ENCODE measurements around the gene C1orf159. TPM values are rescaled to one million over a fixed set of nuclear protein-coding genes. Genes with fewer than 3 reads are reported as not detected.

Gene C1orf159
- total RNA-seq, 2 donors from 2014 or later, result 23.1 to 29.5 TPM

- H3K4me3 Mint-ChIP-seq, result no peak overlapping the region
- no peaks in the 10 kb centered on the region for H3K36me3 Mint-ChIP-seq (ENCODE audit: low read depth)
- no peak for DNase-seq
- Histone ChIP-seq H3K27me3 (ENCODE audit: control insufficient read depth, insufficient read depth, low read length, poor library complexity, severe bottlenecking) (peaks cover 35% of the 10 kb centered on the region), H3K27ac (ENCODE audit: low read depth, low read length) (no peak overlapping the region), H3K4me1 (ENCODE audit: control insufficient read depth, insufficient read depth, low read length) (no peaks in the 10 kb centered on the region), H3K9me3 (ENCODE audit: control insufficient read depth, low read length) (no peaks in the 10 kb centered on the region), H3K9ac (ENCODE audit: extremely low read depth, low read length, poor library complexity, severe bottlenecking) (no peak overlapping the region), H3K36me3 (ENCODE audit: control insufficient read depth, insufficient read depth, low read length) (no peaks in the 10 kb centered on the region), H3K4me3 (ENCODE audit: low read length) (no peak overlapping the region)
- TF ChIP-seq CTCF (conservative IDR thresholded peaks at IDR 0.05), result no peak
- no peak overlapping the region for H3K27ac Mint-ChIP-seq
- H3K4me1 Mint-ChIP-seq, result no peaks in the 10 kb centered on the region
- no peaks in the 10 kb centered on the region for H3K9me3 Mint-ChIP-seq
- H3K27me3 Mint-ChIP-seq (ENCODE audit: insufficient read depth), result peaks cover 29% of the 10 kb centered on the region
- 87 to 88% methylated on average over 11 to 28 of the region's 28 CpGs for WGBS, 2 experiments (ENCODE audit: insufficient coverage in 1 of 2, insufficient read length in 1 of 2)
These were observed 42.8 kb downstream of the C1orf159 start for GRCh38 chr1:1072849-1073742.

DNA sequence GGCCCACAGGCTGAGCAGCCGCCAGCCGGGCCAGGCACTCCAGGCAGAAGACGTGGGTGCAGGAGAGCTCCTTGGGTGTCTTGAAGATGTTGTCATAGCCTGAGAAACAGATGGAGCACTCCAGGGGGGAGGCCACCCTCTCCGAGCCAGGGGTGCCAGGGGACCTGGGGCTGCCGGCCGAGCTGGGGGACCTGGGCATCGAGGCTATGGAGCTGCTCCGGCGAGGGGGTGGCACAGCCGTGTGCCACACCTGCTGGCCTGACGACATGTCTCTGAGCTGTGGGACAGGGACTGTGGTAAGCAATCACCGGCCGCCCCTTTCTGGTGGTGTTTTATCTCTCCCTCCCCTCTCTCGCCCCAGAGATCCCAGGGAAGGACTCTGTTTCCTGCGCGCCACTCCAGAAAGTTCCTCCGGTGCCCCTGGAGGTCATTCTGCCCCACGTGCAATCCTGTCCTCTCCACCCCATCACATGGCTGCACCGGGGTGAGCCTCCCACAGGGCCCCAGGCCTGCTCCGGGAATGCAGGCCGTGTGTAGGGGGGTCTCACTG lies 43.5 kb downstream of the C1orf159 start:
- H3K36me3 ChIP-seq (ENCODE audit: control insufficient read depth, insufficient read depth, low read length), result no peaks in the 10 kb centered on the region
- H3K9me3 ChIP-seq (ENCODE audit: control insufficient read depth, low read length), result no peaks in the 10 kb centered on the region
- peaks cover 40% of the 10 kb centered on the region for H3K27me3 ChIP-seq (ENCODE audit: control insufficient read depth, insufficient read depth, low read length, poor library complexity, severe bottlenecking)
- Mint-ChIP-seq H3K9me3 (no peaks in the 10 kb centered on the region), H3K27me3 (ENCODE audit: insufficient read depth) (peaks cover 33% of the 10 kb centered on the region), H3K4me1 (no peaks in the 10 kb centered on the region), H3K27ac (no peak overlapping the region), H3K4me3 (no peak overlapping the region), H3K36me3 (ENCODE audit: low read depth) (no peaks in the 10 kb centered on the region)
- no peak overlapping the region for H3K27ac ChIP-seq (ENCODE audit: low read depth, low read length)
- H3K9ac ChIP-seq (ENCODE audit: extremely low read depth, low read length, poor library complexity, severe bottlenecking), result no peak overlapping the region
- DNase-seq, result no peak
- H3K4me1 ChIP-seq (ENCODE audit: control insufficient read depth, insufficient read depth, low read length), result no peaks in the 10 kb centered on the region
- no peak for TF ChIP-seq CTCF (conservative IDR thresholded peaks at IDR 0.05)
- WGBS, 2 experiments (ENCODE audit: insufficient coverage in 1 of 2, insufficient read length in 1 of 2), result 87 to 95% methylated on average over 14 to 21 of the region's 21 CpGs
- H3K4me3 ChIP-seq (ENCODE audit: low read length), result no peak overlapping the region

GRCh38 chr1:1071486-1072298 lies 44.2 kb downstream of the C1orf159 start:
- H3K4me3 ChIP-seq (ENCODE audit: low read length), result no peak overlapping the region
- TF ChIP-seq CTCF (conservative IDR thresholded peaks at IDR 0.05), result no peak
- Mint-ChIP-seq H3K4me3 (no peak overlapping the region), H3K9me3 (no peaks in the 10 kb centered on the region), H3K4me1 (no peaks in the 10 kb centered on the region), H3K36me3 (ENCODE audit: low read depth) (no peaks in the 10 kb centered on the region), H3K27ac (no peak overlapping the region), H3K27me3 (ENCODE audit: insufficient read depth) (peaks cover 36% of the 10 kb centered on the region)
- H3K36me3 ChIP-seq (ENCODE audit: control insufficient read depth, insufficient read depth, low read length), result no peaks in the 10 kb centered on the region
- DNase-seq, result no peak
- H3K27ac ChIP-seq (ENCODE audit: low read depth, low read length), result no peak overlapping the region
- no peaks in the 10 kb centered on the region for H3K4me1 ChIP-seq (ENCODE audit: control insufficient read depth, insufficient read depth, low read length)
- H3K27me3 ChIP-seq (ENCODE audit: control insufficient read depth, insufficient read depth, low read length, poor library complexity, severe bottlenecking), result peaks cover 37% of the 10 kb centered on the region
- H3K9me3 ChIP-seq (ENCODE audit: control insufficient read depth, low read length), result no peaks in the 10 kb centered on the region
- no peak overlapping the region for H3K9ac ChIP-seq (ENCODE audit: extremely low read depth, low read length, poor library complexity, severe bottlenecking)
- 91 to 95% methylated on average over 30 to 56 of the region's 56 CpGs for WGBS, 2 experiments (ENCODE audit: insufficient coverage in 1 of 2, insufficient read length in 1 of 2)
